ENCODE data around the gene TMTC3.

The TMTC3 gene

GRCh38 chr12:88194868-88195267, 52.8 kb downstream of the TMTC3 start:
- ChIA-PET CTCF (interaction anchor here (0.7 kb wide), 1 partner anchor 111 kb away, joined by 4 read pairs; no protein-coding TSS in a partner anchor), POLR2A (no interaction called here)
- no peaks in the 10 kb centered on the region for H3K4me1 ChIP-seq (ENCODE audit: control insufficient read depth, insufficient read depth, low read length)
- no peak overlapping the region for H3K27ac ChIP-seq (ENCODE audit: extremely low read depth, low read depth, low read length)
- no peak for TF ChIP-seq SETDB1 (IDR thresholded peaks at IDR 0.05; ENCODE audit: insufficient read length, low read length)
- no peak for TF ChIP-seq ZNF677 (tag by site-specific recombination; IDR thresholded peaks at IDR 0.05)
- TF ChIP-seq ZBTB48 (tag by site-specific recombination; IDR thresholded peaks at IDR 0.05), result no peak
- no peak for TF ChIP-seq ZNF202 (tag by site-specific recombination; IDR thresholded peaks at IDR 0.05; ENCODE audit: borderline replicate concordance)
- no peak for TF ChIP-seq ZNF335 (tag by site-specific recombination; conservative IDR thresholded peaks at IDR 0.05)
- no peak for TF ChIP-seq TRIM28 (IDR thresholded peaks at IDR 0.05; ENCODE audit: borderline replicate concordance, low read length)
- no peak for TF ChIP-seq ZBTB20 (tag by site-specific recombination; IDR thresholded peaks at IDR 0.05)
- no peak for TF ChIP-seq ZNF629 (tag by site-specific recombination; IDR thresholded peaks at IDR 0.05)
- TF ChIP-seq REPIN1 (tag by site-specific recombination; IDR thresholded peaks at IDR 0.05; ENCODE audit: low read depth), result no peak
- TF ChIP-seq ZNF311 (tag by site-specific recombination; IDR thresholded peaks at IDR 0.05; ENCODE audit: borderline replicate concordance), result no peak
- no peak for TF ChIP-seq ZNF112 (tag by site-specific recombination; IDR thresholded peaks at IDR 0.05)
- H3K9me3 ChIP-seq (ENCODE audit: control insufficient read depth, insufficient read depth, low read depth, low read length), result no peaks in the 10 kb centered on the region
- H3K36me3 ChIP-seq (ENCODE audit: control insufficient read depth in 2 of 2, insufficient read depth in 1 of 2, low read length in 2 of 2), result peaks cover 23 to 34% of the 10 kb centered on the region in 2 experiments
- H3K4me3 ChIP-seq (ENCODE audit: low read depth, low read length), result no peak overlapping the region

DNA sequence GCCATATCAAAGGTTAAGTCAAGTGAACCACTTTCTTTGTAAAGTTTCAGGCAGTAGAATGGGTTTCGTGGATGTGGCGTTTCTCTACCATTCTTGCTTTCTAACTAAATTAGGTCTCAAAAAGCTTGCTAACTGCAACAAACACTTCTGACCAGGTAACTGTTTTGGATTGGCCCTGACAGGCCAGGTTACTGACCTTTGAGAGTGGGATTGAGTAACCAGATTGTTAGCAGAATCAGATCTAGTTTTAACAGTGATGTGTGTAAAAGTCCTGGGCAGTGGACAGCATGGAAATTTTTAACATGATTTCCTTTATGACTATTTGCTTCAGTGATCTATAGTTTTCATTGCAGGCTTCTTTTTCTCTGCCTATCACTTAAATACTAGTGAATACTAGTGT, 57.9 kb downstream of the TMTC3 start:
- Histone ChIP-seq H3K36me3 (ENCODE audit: control insufficient read depth in 2 of 2, insufficient read depth in 1 of 2, low read length in 2 of 2) (peaks cover 5 to 9% of the 10 kb centered on the region in 2 experiments; a peak in 2 of 3 replicates), H3K9me3 (ENCODE audit: control insufficient read depth, insufficient read depth, low read depth, low read length) (no peaks in the 10 kb centered on the region), H3K4me3 (ENCODE audit: low read depth, low read length) (no peak overlapping the region), H3K27ac (ENCODE audit: extremely low read depth, low read depth, low read length) (no peak overlapping the region), H3K4me1 (ENCODE audit: control insufficient read depth, insufficient read depth, low read length) (no peaks in the 10 kb centered on the region)
- POLR2A ChIA-PET, result no interaction called here
- TF ChIP-seq ZIC2 (tag by site-specific recombination; IDR thresholded peaks at IDR 0.05) (no peak), ZNF2 (tag by site-specific recombination; IDR thresholded peaks at IDR 0.05) (no peak), ZNF404 (tag by site-specific recombination; IDR thresholded peaks at IDR 0.05) (no peak), KLF1 (tag by site-specific recombination; IDR thresholded peaks at IDR 0.05) (no peak), ZNF610 (tag by site-specific recombination; IDR thresholded peaks at IDR 0.05; ENCODE audit: borderline replicate concordance) (no peak), ZNF664 (tag by site-specific recombination; IDR thresholded peaks at IDR 0.05) (no peak), HOXC10 (CRISPR knock-in tag; IDR thresholded peaks at IDR 0.05) (no peak), ZNF169 (tag by site-specific recombination; IDR thresholded peaks at IDR 0.05) (no peak), ZNF792 (tag by site-specific recombination; IDR thresholded peaks at IDR 0.05) (no peak), ZBTB7A (tag by site-specific recombination; IDR thresholded peaks at IDR 0.05; ENCODE audit: low read depth) (no peak), ZBTB8A (tag by site-specific recombination; IDR thresholded peaks at IDR 0.05) (no peak), ZNF26 (tag by site-specific recombination; IDR thresholded peaks at IDR 0.05) (no peak), ZNF335 (tag by site-specific recombination; conservative IDR thresholded peaks at IDR 0.05) (no peak), ZNF843 (tag by site-specific recombination; IDR thresholded peaks at IDR 0.05) (no peak), OSR2 (tag by site-specific recombination; IDR thresholded peaks at IDR 0.05) (no peak), GLIS1 (tag by site-specific recombination; IDR thresholded peaks at IDR 0.05) (no peak)
- TF ChIP-seq, protein P1, sequence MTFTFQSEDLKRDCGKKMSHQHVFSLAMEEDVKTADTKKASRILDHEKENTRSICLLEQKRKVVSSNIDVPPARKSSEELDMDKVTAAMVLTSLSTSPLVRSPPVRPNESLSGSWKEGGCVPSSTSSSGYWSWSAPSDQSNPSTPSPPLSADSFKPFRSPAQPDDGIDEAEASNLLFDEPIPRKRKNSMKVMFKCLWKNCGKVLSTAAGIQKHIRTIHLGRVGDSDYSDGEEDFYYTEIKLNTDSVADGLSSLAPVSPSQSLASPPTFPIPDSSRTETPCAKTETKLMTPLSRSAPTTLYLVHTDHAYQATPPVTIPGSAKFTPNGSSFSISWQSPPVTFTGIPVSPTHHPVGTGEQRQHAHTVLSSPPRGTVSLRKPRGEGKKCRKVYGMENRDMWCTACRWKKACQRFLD (tag by site-specific recombination; IDR thresholded peaks at IDR 0.05), result no peak
- TF ChIP-seq, protein P2, sequence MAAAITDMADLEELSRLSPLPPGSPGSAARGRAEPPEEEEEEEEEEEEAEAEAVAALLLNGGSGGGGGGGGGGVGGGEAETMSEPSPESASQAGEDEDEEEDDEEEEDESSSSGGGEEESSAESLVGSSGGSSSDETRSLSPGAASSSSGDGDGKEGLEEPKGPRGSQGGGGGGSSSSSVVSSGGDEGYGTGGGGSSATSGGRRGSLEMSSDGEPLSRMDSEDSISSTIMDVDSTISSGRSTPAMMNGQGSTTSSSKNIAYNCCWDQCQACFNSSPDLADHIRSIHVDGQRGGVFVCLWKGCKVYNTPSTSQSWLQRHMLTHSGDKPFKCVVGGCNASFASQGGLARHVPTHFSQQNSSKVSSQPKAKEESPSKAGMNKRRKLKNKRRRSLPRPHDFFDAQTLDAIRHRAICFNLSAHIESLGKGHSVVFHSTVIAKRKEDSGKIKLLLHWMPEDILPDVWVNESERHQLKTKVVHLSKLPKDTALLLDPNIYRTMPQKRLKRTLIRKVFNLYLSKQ (tag by site-specific recombination; IDR thresholded peaks at IDR 0.05; ENCODE audit: borderline replicate concordance), result no peak
- CTCF ChIA-PET, result no interaction called here
